ENCODE data around the gene TSHZ1. TPM values are rescaled to one million over a fixed set of nuclear protein-coding genes. Genes with fewer than 3 reads are reported as not detected.

Gene TSHZ1
- polyA plus RNA-seq, 2 of the 4 experiments (the other 2 are of a cell fraction): 2.2 to 3.0 TPM

GRCh38 chr18:75202696-75203365, 7.8 kb upstream of the TSHZ1 start:
- Histone ChIP-seq H3K9me3 (no peaks in the 10 kb centered on the region), H3K27ac (no peak overlapping the region), H3K4me1 (peaks cover 13% of the 10 kb centered on the region; the same call in 2 of the 3 replicates), H3K4me3 (no peak overlapping the region), H3K4me2 (no peak overlapping the region)
- CTCF ChIA-PET: interaction anchor here (0.7 kb wide), 1 partner anchor 27 kb away, joined by 3 read pairs; no protein-coding TSS in a partner anchor
- TF ChIP-seq KDM1A (IDR thresholded peaks at IDR 0.05; ENCODE audit: low read depth) (no peak), HEYL (CRISPR knock-in tag; IDR thresholded peaks at IDR 0.05) (no peak), HDAC2 (IDR thresholded peaks at IDR 0.05) (no peak), SREBF2 (IDR thresholded peaks at IDR 0.05) (no peak), CHD4 (IDR thresholded peaks at IDR 0.05; ENCODE audit: borderline replicate concordance) (no peak), MAX (IDR thresholded peaks at IDR 0.05) (no peak), POLR2A (IDR thresholded peaks at IDR 0.05; ENCODE audit: low read length) (no peak), CHD2 (IDR thresholded peaks at IDR 0.05; ENCODE audit: low read length, partially characterized antibody) (no peak), ZFP36 (IDR thresholded peaks at IDR 0.05; ENCODE audit: borderline replicate concordance, partially characterized antibody) (no peak), CBX8 (IDR thresholded peaks at IDR 0.05) (no peak), REST (IDR thresholded peaks at IDR 0.05) (no peak), BHLHE40 (IDR thresholded peaks at IDR 0.05; ENCODE audit: low read depth, low read length) (no peak), NPAS2 (CRISPR knock-in tag; IDR thresholded peaks at IDR 0.05; ENCODE audit: borderline replicate concordance) (no peak), HMGXB4 (CRISPR knock-in tag; IDR thresholded peaks at IDR 0.05; ENCODE audit: borderline replicate concordance) (no peak)
- WGBS (ENCODE audit: missing lambda C conversion rate): 95% methylated on average over 6 of the region's 6 CpGs
- no peak for ATAC-seq
- no peak for DNase-seq (ENCODE audit: low read depth in 1 of 2, low spot score in 1 of 2)
- POLR2A ChIA-PET: no interaction called here
- FAIRE-seq: no peak

- Histone ChIP-seq H3K4me3 (no peak overlapping the region), H3K4me2 (no peak overlapping the region), H3K27ac (no peak overlapping the region), H3K9me3 (no peaks in the 10 kb centered on the region), H3K4me1 (peaks cover 13% of the 10 kb centered on the region; the same call in 2 of the 3 replicates)
- no peak for DNase-seq (ENCODE audit: low read depth in 1 of 2, low spot score in 1 of 2)
- no peak for TF ChIP-seq HDAC2 (IDR thresholded peaks at IDR 0.05)
- no peak for TF ChIP-seq BCL3 (IDR thresholded peaks at IDR 0.05)
- no peak for TF ChIP-seq SREBF2 (IDR thresholded peaks at IDR 0.05)
- TF ChIP-seq ZNF302 (CRISPR knock-in tag; IDR thresholded peaks at IDR 0.05): no peak
- TF ChIP-seq HOXB5 (CRISPR knock-in tag; IDR thresholded peaks at IDR 0.05): no peak
- TF ChIP-seq HOXB13 (CRISPR knock-in tag; IDR thresholded peaks at IDR 0.05; ENCODE audit: low read depth): no peak
- no peak for TF ChIP-seq HOXA7 (CRISPR knock-in tag; IDR thresholded peaks at IDR 0.05)
- no peak for TF ChIP-seq POLR2AphosphoS2 (conservative IDR thresholded peaks at IDR 0.05; ENCODE audit: low read length)
- TF ChIP-seq EHMT2 (IDR thresholded peaks at IDR 0.05; ENCODE audit: low read depth): no peak
- no peak for TF ChIP-seq ESRRA (IDR thresholded peaks at IDR 0.05; ENCODE audit: borderline replicate concordance, low read length)
- no peak for TF ChIP-seq ELK1 (IDR thresholded peaks at IDR 0.05; ENCODE audit: low read depth, low read length)
- TF ChIP-seq JUN (IDR thresholded peaks at IDR 0.05): no peak
- TF ChIP-seq PHF8 (IDR thresholded peaks at IDR 0.05; ENCODE audit: borderline replicate concordance, low read depth): no peak
- no peak for TF ChIP-seq CEBPB (IDR thresholded peaks at IDR 0.05)
- TF ChIP-seq RFX5 (IDR thresholded peaks at IDR 0.05): no peak
- TF ChIP-seq RNF2 (IDR thresholded peaks at IDR 0.05; ENCODE audit: borderline replicate concordance, low read depth): no peak
- no peak for FAIRE-seq
- ATAC-seq: no peak
- POLR2A ChIA-PET: no interaction called here
- WGBS (ENCODE audit: missing lambda C conversion rate): 90% methylated on average over 10 of the region's 24 CpGs
- CTCF ChIA-PET: interaction anchor here (0.7 kb wide), 1 partner anchor 26 kb away, joined by 3 read pairs; no protein-coding TSS in a partner anchor
Observed at GRCh38 chr18:75203416-75204268, 7.0 kb upstream of the TSHZ1 start.
